Left forelimb (tissue), 1 donor: ENCODE data around the gene SPATA25.
"Not testable (repeated sequence)": the region's sequence is repeated elsewhere in the genome, so short reads cannot be mapped to it uniquely, and the experiment has no call there.

Source experiments
- DNase-seq: peaks from one replicate; pipeline ENCODE4 v3.0.0-alpha.2; 2018; ENCODE audit warnings: low spot score

Gene SPATA25

DNA sequence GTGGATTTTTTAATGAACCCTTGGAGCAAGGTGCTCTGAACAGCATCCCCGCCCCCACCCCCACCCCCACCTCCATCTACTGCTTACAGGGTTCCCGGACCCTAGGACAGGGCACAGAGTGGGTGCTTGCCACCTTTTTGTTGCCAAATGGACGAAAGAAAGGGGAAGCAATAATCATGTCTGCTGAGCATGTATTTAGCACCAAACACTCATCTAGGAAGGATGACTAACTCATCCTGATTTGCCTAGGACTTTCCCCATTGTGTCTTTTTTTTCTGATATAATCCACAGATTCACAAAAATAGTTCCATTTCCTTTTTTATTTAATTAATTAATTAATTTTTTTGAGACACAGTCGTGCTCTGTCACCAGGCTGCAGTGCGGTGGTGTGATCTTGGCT is 25.7 kb upstream of the SPATA25 start:
- DNase-seq: no peak

DNA sequence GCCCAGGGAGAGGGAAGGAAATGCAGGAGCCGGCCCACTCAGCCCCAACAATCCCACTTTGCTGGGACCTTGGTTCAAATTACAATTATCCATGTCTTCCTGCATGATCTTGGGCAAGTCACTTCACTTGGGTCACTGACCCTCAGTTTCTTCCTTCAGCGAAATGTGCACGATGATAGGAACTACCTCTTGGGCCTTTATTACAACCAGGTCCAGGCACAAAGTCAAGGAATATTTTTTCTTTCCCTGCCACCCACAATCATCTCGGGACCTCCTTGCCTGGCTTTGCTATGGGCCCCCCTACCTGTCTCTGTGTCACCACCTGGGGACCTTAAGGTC is 24.9 kb upstream of the SPATA25 start:
- no peak for DNase-seq

- DNase-seq: peak; percentile 85
Measured at GRCh38 chr20:45911486-45912343, 24.3 kb upstream of the SPATA25 start, which contains the start of gene PLTP. TSS of gene PLTP (minus strand) at chr20:45912155. CDS start at chr20:45911452, 703 bp downstream.

DNA sequence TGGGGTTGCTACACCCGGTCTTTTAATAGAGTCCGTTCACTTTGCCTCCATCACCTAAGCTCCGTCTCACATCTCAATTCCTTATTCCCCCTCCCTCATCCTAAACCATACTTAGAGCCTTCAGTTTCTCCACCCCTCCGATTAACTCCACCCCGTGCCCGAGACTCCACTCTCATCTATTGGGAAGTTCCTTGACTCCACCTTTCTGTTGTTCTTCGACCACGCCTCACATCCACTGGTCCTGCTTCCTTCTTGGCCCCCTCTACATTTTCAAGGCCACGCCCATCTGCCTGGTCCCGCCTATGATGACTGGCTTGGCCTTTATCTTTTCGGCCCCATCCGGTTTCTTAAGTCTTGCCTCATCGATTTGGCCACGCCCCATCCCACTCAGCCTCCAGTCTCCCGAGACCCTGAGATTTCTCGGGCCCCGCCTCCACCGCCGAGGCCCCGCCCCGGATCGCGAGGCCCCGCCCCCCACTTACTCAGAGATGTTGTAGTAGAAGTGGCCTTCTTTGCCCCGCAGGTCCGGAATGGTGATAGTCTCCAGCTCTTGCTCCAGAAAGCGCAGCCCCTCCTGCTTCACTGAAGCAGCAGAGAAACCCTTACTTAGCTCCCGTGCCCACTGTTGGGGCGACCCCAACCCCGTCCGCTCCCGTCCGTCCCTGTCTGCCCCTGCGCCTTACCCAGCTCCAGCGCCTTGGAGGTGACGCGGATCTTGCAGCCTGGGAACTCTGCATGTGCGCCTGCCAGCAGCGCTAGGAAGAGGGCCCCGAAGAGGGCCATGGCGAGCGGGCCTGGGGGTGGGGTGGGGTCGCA is 23.5 kb upstream of the SPATA25 start:
- peak; percentile 91 for DNase-seq

- DNase-seq: no peak
Measured at GRCh38 chr20:45909817-45910669, 22.6 kb upstream of the SPATA25 start.

- no peak for DNase-seq
Measured at GRCh38 chr20:45909336-45909808, 21.9 kb upstream of the SPATA25 start.

- no peak for DNase-seq
Measured at GRCh38 chr20:45908084-45908483, 20.7 kb upstream of the SPATA25 start.

DNA sequence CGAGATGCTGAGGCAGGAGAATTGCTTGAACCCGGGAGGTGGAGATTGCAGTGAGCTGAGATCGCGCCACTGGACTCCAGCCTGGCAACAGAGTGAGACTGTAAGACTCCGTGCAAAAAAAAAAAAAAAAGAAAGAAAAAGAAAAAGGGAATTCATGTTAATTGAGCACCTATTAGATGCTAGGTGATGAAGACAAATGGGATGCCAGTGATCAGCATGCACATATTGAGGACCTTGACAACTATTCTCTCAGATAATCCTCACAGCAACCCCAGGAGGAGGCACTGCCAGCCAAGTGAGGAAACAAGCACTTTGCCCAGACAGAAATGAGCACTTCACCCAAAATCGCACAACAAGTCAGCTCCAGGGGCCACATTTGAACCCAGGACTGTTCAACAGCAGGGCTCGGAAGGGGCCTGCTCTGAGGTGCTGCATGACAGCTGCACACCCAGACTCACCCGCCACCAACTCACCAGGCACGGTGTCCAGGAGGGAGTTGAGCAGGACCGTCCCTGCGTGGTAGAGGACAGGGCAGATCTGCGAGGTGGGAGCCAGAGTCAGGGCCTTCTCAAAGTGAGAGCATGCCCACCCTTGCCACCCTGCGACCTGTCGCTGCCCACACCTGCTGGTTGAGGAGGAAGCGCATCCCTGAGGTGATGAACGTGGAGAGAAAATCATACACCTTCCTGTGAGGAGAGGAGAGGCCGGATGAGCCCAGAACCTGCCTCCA is 20.0 kb upstream of the SPATA25 start:
- DNase-seq: no peak

DNA sequence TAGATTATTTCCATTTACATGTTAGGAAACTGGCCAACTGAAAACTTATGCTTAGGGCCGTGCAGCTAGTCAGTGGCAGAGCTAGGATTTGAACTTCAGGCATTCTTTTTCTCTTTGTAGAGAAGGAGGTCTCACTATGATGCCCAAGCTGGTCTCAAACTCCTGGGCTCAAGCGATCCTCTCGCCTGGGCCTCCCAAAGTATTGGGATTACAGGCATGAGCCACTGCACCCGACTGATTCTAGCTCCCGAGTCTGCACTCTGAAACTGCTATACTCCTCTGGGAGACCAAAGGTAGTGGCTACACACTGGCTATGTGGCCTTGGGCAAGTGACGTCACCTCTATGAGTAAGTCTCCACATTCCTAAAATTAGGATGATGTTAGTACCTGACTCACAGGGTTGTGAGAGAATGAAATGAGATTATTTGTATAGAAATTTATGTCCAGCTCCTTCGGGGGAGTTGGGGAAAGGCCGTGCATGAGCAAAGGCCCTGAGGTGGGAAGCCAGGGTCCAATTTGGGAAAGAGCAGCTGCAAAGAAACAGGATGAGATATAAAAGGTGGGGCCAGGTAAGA is 18.2 kb upstream of the SPATA25 start:
- DNase-seq: no peak

- DNase-seq: no peak
Measured at GRCh38 chr20:45904583-45905504, 17.4 kb upstream of the SPATA25 start.

DNA sequence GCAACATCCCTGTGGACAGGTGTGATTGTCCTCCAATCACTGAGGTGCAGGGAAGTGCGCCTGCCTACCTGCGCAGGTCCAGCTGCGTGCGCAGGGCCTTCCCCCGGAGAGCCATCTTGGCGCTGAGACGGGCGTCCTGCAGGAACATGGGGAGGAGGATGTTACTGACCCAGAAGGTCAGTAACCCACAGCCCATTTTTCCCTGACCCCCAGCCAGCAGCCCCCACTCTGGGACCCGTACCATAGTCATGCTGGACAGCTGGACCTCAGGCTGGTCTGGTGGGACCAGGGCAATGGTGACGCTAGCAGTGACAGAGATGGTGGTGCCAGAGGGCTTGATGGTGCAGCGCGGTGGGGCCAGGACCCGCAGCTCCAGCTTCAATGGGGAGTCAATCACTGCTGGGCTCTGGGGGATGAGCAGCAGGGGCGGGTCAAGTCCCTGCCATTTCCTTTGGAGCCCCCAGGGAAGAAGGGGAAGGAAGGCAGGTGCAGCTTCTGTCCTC is 14.8 kb upstream of the SPATA25 start:
- no peak for DNase-seq

DNA sequence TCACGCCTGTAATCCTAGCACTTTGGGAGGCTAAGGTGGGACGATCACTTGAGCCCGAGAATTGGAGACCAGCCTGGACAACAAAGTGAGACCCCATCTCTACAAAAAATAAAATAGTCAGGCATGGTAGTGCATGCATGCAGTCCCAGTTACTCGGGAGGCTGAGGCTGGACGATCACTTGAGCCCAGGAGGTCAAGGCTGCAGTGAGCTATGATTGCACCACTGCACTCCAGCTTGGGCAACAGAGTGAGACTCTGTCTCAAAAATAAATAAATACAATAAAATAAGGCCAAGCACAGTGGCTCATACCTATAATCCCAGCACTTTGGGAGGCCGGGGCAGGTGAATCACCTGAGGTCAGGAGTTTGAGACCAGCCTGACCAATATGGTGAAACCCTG is 13.9 kb upstream of the SPATA25 start:
- not testable (repeated sequence) for DNase-seq

GRCh38 chr20:45899046-45899835 is 11.8 kb upstream of the SPATA25 start:
- no peak for DNase-seq

- no peak for DNase-seq
Measured at GRCh38 chr20:45898285-45898684, 10.9 kb upstream of the SPATA25 start.

DNA sequence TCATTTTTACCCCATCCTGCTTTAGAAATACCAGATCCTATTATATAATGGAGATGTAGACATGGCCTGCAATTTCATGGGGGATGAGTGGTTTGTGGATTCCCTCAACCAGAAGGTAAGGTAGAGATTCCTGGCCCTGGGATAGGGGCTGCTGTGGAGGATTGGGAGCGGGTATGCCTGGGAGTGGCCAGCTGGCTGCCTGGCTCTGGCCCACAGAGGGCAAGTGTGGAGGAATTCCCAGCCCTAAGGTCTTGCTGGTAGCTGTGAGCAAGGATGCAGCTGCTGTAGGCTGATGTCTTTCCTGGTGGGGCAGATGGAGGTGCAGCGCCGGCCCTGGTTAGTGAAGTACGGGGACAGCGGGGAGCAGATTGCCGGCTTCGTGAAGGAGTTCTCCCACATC is 10.3 kb upstream of the SPATA25 start:
- no peak for DNase-seq

DNA sequence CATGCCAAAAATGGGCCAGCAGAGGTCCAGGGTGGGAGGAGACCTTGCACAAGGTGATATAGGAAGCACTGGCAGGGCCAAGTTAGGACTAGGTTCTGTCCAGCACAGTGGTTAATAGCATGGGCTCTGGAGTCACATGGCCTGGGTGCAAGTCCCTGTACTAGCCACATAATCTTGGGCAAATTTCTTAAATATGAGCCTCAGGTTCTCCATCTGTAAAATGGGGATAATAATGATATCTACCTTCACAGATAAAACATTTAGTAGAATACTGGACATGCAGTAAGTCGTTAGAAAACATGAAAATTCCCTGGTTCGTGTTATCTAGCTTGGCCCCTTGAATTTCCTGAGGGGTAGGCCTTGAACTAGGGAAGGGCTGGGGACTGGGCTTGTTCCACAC is 9.9 kb upstream of the SPATA25 start:
- DNase-seq: no peak

DNA sequence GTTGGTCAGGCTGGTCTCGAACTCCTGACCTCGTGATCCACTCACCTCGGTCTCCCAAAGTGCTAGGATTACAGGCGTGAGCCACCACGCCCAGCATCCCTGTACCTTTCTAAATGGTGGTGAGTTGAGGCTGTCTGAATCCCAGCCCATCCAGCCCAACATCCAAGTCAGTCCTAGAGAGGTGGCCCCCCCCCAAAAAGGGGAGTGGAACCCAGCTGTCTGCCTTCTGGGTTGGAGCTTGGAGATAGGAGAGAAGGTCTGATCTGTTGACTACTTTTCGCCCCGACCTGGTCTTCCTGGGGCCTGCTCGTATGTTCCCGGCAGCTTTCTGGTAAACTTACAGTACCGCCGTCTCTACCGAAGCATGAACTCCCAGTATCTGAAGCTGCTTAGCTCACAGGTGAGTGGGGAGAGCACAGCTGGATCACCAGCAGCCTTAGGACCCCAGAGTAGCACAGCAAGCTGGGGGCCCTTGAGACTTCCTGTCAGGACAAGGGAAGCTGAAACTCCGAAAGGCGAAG is 9.3 kb upstream of the SPATA25 start:
- no peak for DNase-seq

DNA sequence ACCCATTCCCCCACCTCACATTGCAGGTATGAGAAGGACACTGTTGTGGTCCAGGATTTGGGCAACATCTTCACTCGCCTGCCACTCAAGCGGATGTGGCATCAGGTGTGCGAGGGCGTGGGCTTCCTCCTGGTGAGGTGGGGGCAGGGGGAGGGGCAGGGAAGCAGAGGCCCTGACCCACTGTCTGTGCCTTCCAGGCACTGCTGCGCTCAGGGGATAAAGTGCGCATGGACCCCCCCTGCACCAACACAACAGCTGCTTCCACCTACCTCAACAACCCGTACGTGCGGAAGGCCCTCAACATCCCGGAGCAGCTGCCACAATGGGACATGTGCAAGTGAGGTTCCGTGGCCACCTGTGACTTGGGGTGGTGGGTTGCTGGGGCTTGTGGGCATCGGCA is 7.4 kb upstream of the SPATA25 start:
- no peak for DNase-seq

- DNase-seq: no peak
Measured at GRCh38 chr20:45893831-45894230, 6.4 kb upstream of the SPATA25 start.
